ENCODE data around the gene RTEL1.

Gene RTEL1

GRCh38 chr20:63690898-63691710, 33.0 kb downstream of the RTEL1 start:
- no peak overlapping the region for H3K4me3 ChIP-seq (ENCODE audit: low read depth, low read length)
- H3K9me3 ChIP-seq (ENCODE audit: control insufficient read depth, insufficient read depth, low read depth, low read length), result no peaks in the 10 kb centered on the region
- ChIA-PET POLR2A (interaction anchor here (1.2 kb wide), 1 partner anchor 9 kb away, joined by 3 read pairs; no protein-coding TSS in a partner anchor), CTCF (interaction anchor here (0.6 to 1.5 kb wide), 2 partner anchors 153 to 380 kb away, joined by 3 to 4 read pairs; no protein-coding TSS in a partner anchor)
- no peak overlapping the region for H3K27ac ChIP-seq (ENCODE audit: extremely low read depth, low read depth, low read length)
- peaks cover 0 to 12% of the 10 kb centered on the region in 2 experiments; a peak in 1 of 3 replicates for H3K36me3 ChIP-seq (ENCODE audit: control insufficient read depth in 2 of 2, insufficient read depth in 1 of 2, low read length in 2 of 2)
- no peaks in the 10 kb centered on the region for H3K4me1 ChIP-seq (ENCODE audit: control insufficient read depth, insufficient read depth, low read length)
- no peak for TF ChIP-seq ZXDB (tag by site-specific recombination; IDR thresholded peaks at IDR 0.05)
- TF ChIP-seq KLF1 (tag by site-specific recombination; IDR thresholded peaks at IDR 0.05), result peak; percentile 91
- TF ChIP-seq ZNF2 (tag by site-specific recombination; IDR thresholded peaks at IDR 0.05), result no peak
- TF ChIP-seq, protein P1, sequence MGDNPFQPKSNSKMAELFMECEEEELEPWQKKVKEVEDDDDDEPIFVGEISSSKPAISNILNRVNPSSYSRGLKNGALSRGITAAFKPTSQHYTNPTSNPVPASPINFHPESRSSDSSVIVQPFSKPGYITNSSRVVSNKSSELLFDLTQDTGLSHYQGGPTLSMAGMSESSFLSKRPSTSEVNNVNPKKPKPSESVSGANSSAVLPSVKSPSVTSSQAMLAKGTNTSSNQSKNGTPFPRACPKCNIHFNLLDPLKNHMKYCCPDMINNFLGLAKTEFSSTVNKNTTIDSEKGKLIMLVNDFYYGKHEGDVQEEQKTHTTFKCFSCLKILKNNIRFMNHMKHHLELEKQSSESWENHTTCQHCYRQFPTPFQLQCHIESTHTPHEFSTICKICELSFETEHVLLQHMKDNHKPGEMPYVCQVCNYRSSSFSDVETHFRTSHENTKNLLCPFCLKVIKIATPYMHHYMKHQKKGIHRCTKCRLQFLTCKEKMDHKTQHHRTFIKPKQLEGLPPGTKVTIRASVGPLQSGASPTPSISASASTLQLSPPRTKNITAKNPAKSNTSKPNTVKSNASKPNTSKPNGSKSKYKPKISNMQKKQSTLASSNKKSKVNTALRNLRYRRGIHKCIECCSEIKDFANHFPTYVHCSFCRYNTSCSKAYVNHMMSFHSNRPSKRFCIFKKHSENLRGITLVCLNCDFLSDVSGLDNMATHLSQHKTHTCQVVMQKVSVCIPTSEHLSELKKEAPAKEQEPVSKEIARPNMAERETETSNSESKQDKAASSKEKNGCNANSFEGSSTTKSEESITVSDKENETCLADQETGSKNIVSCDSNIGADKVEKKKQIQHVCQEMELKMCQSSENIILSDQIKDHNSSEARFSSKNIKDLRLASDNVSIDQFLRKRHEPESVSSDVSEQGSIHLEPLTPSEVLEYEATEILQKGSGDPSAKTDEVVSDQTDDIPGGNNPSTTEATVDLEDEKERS (tag by site-specific recombination; IDR thresholded peaks at IDR 0.05), result no peak
- no peak for TF ChIP-seq ZNF157 (tag by site-specific recombination; IDR thresholded peaks at IDR 0.05)
- no peak for TF ChIP-seq HOXA7 (CRISPR knock-in tag; IDR thresholded peaks at IDR 0.05; ENCODE audit: borderline replicate concordance)
- TF ChIP-seq ZFHX2 (tag by site-specific recombination; conservative IDR thresholded peaks at IDR 0.05), result 0 out of 2 replicates have a peak, but pooled peaks have one; percentile 13
- peak; percentile 60; the same call in 1 of the 2 replicates for TF ChIP-seq HIC1 (tag by site-specific recombination; IDR thresholded peaks at IDR 0.05)
- no peak for TF ChIP-seq GLI4 (tag by site-specific recombination; IDR thresholded peaks at IDR 0.05)
- no peak for TF ChIP-seq KLF9 (tag by site-specific recombination; IDR thresholded peaks at IDR 0.05; ENCODE audit: low read depth)
- no peak for TF ChIP-seq SCRT1 (tag by site-specific recombination; IDR thresholded peaks at IDR 0.05; ENCODE audit: borderline replicate concordance)
- no peak for TF ChIP-seq ZNF521 (tag by site-specific recombination; IDR thresholded peaks at IDR 0.05)
- TF ChIP-seq ZNF248 (tag by site-specific recombination; IDR thresholded peaks at IDR 0.05), result no peak
- no peak for TF ChIP-seq ZNF140 (tag by site-specific recombination; IDR thresholded peaks at IDR 0.05)
- no peak for TF ChIP-seq ZNF423 (tag by site-specific recombination; IDR thresholded peaks at IDR 0.05)
- TF ChIP-seq GLIS2 (tag by site-specific recombination; IDR thresholded peaks at IDR 0.05), result peak; percentile 36; the same call in 1 of the 2 replicates
- TF ChIP-seq ZNF555 (tag by site-specific recombination; conservative IDR thresholded peaks at IDR 0.05), result no peak
- no peak for TF ChIP-seq ZSCAN18 (tag by site-specific recombination; IDR thresholded peaks at IDR 0.05)
- no peak for TF ChIP-seq ZNF677 (tag by site-specific recombination; IDR thresholded peaks at IDR 0.05)
- TF ChIP-seq OSR2 (tag by site-specific recombination; IDR thresholded peaks at IDR 0.05), result no peak
- TF ChIP-seq ZNF18 (tag by site-specific recombination; IDR thresholded peaks at IDR 0.05), result no peak
- no peak for TF ChIP-seq TCF7L2 (IDR thresholded peaks at IDR 0.05; ENCODE audit: borderline replicate concordance, low read depth, low read length)
- TF ChIP-seq KLF8 (tag by site-specific recombination; IDR thresholded peaks at IDR 0.05), result peak; percentile 36; the same call in 1 of the 2 replicates
- no peak for TF ChIP-seq ZNF146 (tag by site-specific recombination; IDR thresholded peaks at IDR 0.05)
- TF ChIP-seq ZNF658 (tag by site-specific recombination; IDR thresholded peaks at IDR 0.05), result no peak
- TF ChIP-seq SCRT2 (tag by site-specific recombination; IDR thresholded peaks at IDR 0.05), result no peak
- no peak for TF ChIP-seq BCL11B (tag by site-specific recombination; IDR thresholded peaks at IDR 0.05; ENCODE audit: low read depth)
- no peak for TF ChIP-seq ZNF529 (tag by site-specific recombination; IDR thresholded peaks at IDR 0.05; ENCODE audit: insufficient replicate concordance)

All from HEK293 (cell line).